ENCODE results near the gene NLN.

- TF ChIP-seq CTCF (IDR thresholded peaks at IDR 0.05) (no peak), POLR2A (IDR thresholded peaks at IDR 0.05) (no peak), POLR2AphosphoS5 (IDR thresholded peaks at IDR 0.05; ENCODE audit: insufficient read depth in 1 of 2, low read depth in 1 of 2) (no peak)
These were observed 106.3 kb downstream of the NLN start for GRCh38 chr5:65828022-65828896.
